Esophagus muscularis mucosa (tissue), 3 donors: ENCODE measurements around the gene MEF2C.

Experiments
- CTCF ChIP-seq, 3 experiments: fragments of 200-600 bp in 2 of 3; fragments of 450-650 bp in 1 of 3; sonication (generic) in 2 of 3; IDR thresholded peaks; one replicate each; pipeline ENCODE4 v1.5.1; 2017 to 2019; ENCODE audit warnings: antibody characterized with exemption in 3 of 3, mild to moderate bottlenecking in 2 of 3, moderate library complexity in 1 of 3
- POLR2A ChIP-seq: fragments of 450-650 bp; IDR thresholded peaks from one replicate; pipeline ENCODE4 v1.6.1; 2017; ENCODE audit warnings: antibody characterized with exemption, moderate library complexity, mild to moderate bottlenecking, low read depth

- no peak for TF ChIP-seq POLR2A
- TF ChIP-seq CTCF (IDR thresholded peaks at IDR 0.05), result no peak
Observed at GRCh38 chr5:88888291-88888690, 5.3 kb upstream of the MEF2C start.
